ENCODE data around the gene GALNT10.

DNA sequence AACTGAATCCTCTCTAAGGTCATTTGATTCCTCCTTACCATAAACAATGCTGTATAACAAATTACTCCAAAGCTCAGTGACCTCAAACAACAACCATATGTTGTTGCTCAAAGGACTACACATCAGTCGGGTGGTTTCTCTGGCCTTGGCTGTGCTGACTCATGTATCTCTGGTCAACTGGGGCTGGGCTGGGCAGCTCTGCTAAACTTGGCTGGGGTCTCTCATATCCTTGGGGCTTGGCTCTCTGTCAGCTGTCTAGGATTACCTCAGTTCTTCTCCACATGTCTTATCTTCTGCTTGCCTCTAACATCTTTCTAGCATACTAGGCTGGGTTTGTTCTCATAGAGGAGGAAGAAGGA is 86.4 kb downstream of the GALNT10 start:
- TF ChIP-seq, protein P1, sequence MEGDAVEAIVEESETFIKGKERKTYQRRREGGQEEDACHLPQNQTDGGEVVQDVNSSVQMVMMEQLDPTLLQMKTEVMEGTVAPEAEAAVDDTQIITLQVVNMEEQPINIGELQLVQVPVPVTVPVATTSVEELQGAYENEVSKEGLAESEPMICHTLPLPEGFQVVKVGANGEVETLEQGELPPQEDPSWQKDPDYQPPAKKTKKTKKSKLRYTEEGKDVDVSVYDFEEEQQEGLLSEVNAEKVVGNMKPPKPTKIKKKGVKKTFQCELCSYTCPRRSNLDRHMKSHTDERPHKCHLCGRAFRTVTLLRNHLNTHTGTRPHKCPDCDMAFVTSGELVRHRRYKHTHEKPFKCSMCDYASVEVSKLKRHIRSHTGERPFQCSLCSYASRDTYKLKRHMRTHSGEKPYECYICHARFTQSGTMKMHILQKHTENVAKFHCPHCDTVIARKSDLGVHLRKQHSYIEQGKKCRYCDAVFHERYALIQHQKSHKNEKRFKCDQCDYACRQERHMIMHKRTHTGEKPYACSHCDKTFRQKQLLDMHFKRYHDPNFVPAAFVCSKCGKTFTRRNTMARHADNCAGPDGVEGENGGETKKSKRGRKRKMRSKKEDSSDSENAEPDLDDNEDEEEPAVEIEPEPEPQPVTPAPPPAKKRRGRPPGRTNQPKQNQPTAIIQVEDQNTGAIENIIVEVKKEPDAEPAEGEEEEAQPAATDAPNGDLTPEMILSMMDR (IDR thresholded peaks at IDR 0.05; ENCODE audit: insufficient read depth, low read depth, low read length): no peak
- TF ChIP-seq EZH2 (IDR thresholded peaks at IDR 0.05; ENCODE audit: insufficient read depth, low read length): no peak
